IMR-90 (cell line): Measurements from ENCODE around the gene CAMTA1. TPM values are rescaled to one million over a fixed set of nuclear protein-coding genes. Genes with fewer than 3 reads are reported as not detected.

Source experiments
- ATAC-seq: fragments of 200-7000 bp; cut with Tn5 transposase; 2 replicates; pipeline ENCODE4 v1.9.1; 2020; ENCODE audit warnings: low read depth, mild to moderate bottlenecking, moderate library complexity
- BruUV-seq: library from RNA; stranded (reverse); fragments of 400-500 nt; replicated peaks from 2 replicates; lab custom pipeline; 2021; lab: Mats Ljungman, UMichigan
- CTCF ChIA-PET: fragments of 300-600 bp; formaldehyde crosslinking; extraction: SDS; loops from one replicate; lab custom pipeline; 2021; ENCODE audit warnings: antibody characterized with exemption; lab: Yijun Ruan, JAX
- POLR2A ChIA-PET: fragments of 300-600 bp; sonication (Branson Sonifier 250); formaldehyde crosslinking; loops from one replicate; lab custom pipeline; 2022; ENCODE audit warnings: antibody characterized with exemption; ENCODE audit not compliant: unreplicated experiment; lab: Charles Lee
- DNase-seq: peaks from one replicate; pipeline ENCODE4 v3.0.0; 2013
- H2AFZ ChIP-seq: replicated peaks from 2 replicates; pipeline ENCODE3; 2013; ENCODE audit warnings: low read length, mild to moderate bottlenecking; ENCODE audit not compliant: poor library complexity
- H2AK5ac ChIP-seq: 2 replicates; pipeline ENCODE4 v1.6.1; 2013; ENCODE audit warnings: low read depth, low read length, inconsistent platforms
- H2AK9ac ChIP-seq: replicated peaks from 2 replicates; pipeline ENCODE3; 2013; ENCODE audit warnings: mild to moderate bottlenecking, low read depth, low read length, moderate library complexity; ENCODE audit not compliant: poor library complexity
- H2BK120ac ChIP-seq: 2 replicates; pipeline ENCODE4 v1.6.1; 2013; ENCODE audit warnings: low read depth, low read length, inconsistent platforms
- H2BK15ac ChIP-seq: 3 replicates; pipeline ENCODE4 v1.6.1; 2013; ENCODE audit warnings: low read depth, low read length, inconsistent platforms
- H2BK20ac ChIP-seq: 2 replicates; pipeline ENCODE4 v1.6.1; 2013; ENCODE audit warnings: low read depth, mild to moderate bottlenecking, inconsistent platforms, low read length, moderate library complexity
- H2BK5ac ChIP-seq: 2 replicates; pipeline ENCODE4 v1.6.1; 2013; ENCODE audit warnings: mild to moderate bottlenecking, low read depth, low read length, inconsistent platforms; ENCODE audit not compliant: poor library complexity, severe bottlenecking
- H3K14ac ChIP-seq: replicated peaks from 2 replicates; pipeline ENCODE4 v1.6.1; 2013; ENCODE audit warnings: low read depth, low read length, inconsistent platforms
- H3K18ac ChIP-seq: 2 replicates; pipeline ENCODE4 v1.6.1; 2013; ENCODE audit warnings: low read depth, low read length, control low read depth
- H3K23ac ChIP-seq: 2 replicates; pipeline ENCODE4 v1.6.1; 2013; ENCODE audit warnings: low read depth, low read length, inconsistent platforms
- H3K27ac ChIP-seq: 2 replicates; pipeline ENCODE4 v1.5.1; 2013; ENCODE audit warnings: mild to moderate bottlenecking, control low read depth, low read length; ENCODE audit not compliant: insufficient read depth
- H3K27me3 ChIP-seq: 2 replicates; pipeline ENCODE4 v1.6.1; 2013; ENCODE audit warnings: low read length; ENCODE audit not compliant: control insufficient read depth, insufficient read depth
- H3K36me3 ChIP-seq: 2 replicates; pipeline ENCODE4 v1.6.1; 2013; ENCODE audit warnings: low read length, mixed read lengths; ENCODE audit not compliant: control insufficient read depth, insufficient read depth
- H3K4ac ChIP-seq: 2 replicates; pipeline ENCODE4 v1.6.1; 2013; ENCODE audit warnings: low read depth, low read length, inconsistent platforms
- H3K4me1 ChIP-seq: 2 replicates; pipeline ENCODE4 v1.6.1; 2013; ENCODE audit warnings: low read length, mixed read lengths; ENCODE audit not compliant: control insufficient read depth, insufficient read depth
- H3K4me2 ChIP-seq: 2 replicates; pipeline ENCODE4 v1.6.1; 2013; ENCODE audit warnings: low read depth, mild to moderate bottlenecking, control low read depth, low read length, moderate library complexity
- H3K4me3 ChIP-seq: 2 replicates; pipeline ENCODE4 v1.5.1; 2013; ENCODE audit warnings: low read depth, mild to moderate bottlenecking, control low read depth, low read length, moderate library complexity; ENCODE audit not compliant: insufficient read depth
- H3K56ac ChIP-seq: 2 replicates; pipeline ENCODE4 v1.6.1; 2013; ENCODE audit warnings: low read length, inconsistent platforms; ENCODE audit not compliant: insufficient read depth; ENCODE audit errors: extremely low read depth
- H3K79me1 ChIP-seq, 2 experiments: 2 replicates each; pipeline ENCODE4 v1.6.1; 2013; ENCODE audit warnings: low read length in 2 of 2, inconsistent platforms in 1 of 2, low read depth in 1 of 2
- H3K9ac ChIP-seq: 2 replicates; pipeline ENCODE4 v1.6.1; 2013; ENCODE audit warnings: low read depth, low read length, control low read depth
- H3K9me1 ChIP-seq: 2 replicates; pipeline ENCODE4 v1.6.1; 2013; ENCODE audit warnings: low read length, inconsistent platforms; ENCODE audit not compliant: insufficient read depth
- H3K9me3 ChIP-seq: 2 replicates; pipeline ENCODE4 v1.6.1; 2013; ENCODE audit warnings: low read length; ENCODE audit not compliant: control insufficient read depth, insufficient read depth
- H4K20me1 ChIP-seq: 2 replicates; pipeline ENCODE4 v1.6.1; 2013; ENCODE audit warnings: low read length, inconsistent platforms; ENCODE audit not compliant: insufficient read depth
- H4K5ac ChIP-seq: 2 replicates; pipeline ENCODE4 v1.6.1; 2013; ENCODE audit warnings: mild to moderate bottlenecking, low read depth, low read length, control low read depth
- H4K8ac ChIP-seq, 2 experiments: 2 replicates each; pipeline ENCODE4 v1.6.1; 2013; ENCODE audit warnings: low read depth in 2 of 2, low read length in 2 of 2, control low read depth in 1 of 2, inconsistent platforms in 1 of 2
- H4K91ac ChIP-seq: 2 replicates; pipeline ENCODE4 v1.6.1; 2013; ENCODE audit warnings: low read depth, low read length, inconsistent platforms; ENCODE audit not compliant: insufficient read depth
- CHD1 ChIP-seq: IDR thresholded peaks from 2 replicates; pipeline ENCODE4 v1.6.1; 2012; ENCODE audit warnings: low read depth, low read length, improper control_type of control experiment
- FOS ChIP-seq: fragments of 150-350 bp; IDR thresholded peaks from 2 replicates; pipeline ENCODE4 v1.6.1; 2016; ENCODE audit warnings: low read depth, low read length
- NFE2L2 ChIP-seq: fragments of 150-350 bp; IDR thresholded peaks from 2 replicates; pipeline ENCODE4 v1.6.1; 2016; ENCODE audit warnings: low read depth, mild to moderate bottlenecking, low read length
- WGBS, 2 experiments: methylation state at CpG; one replicate each; pipeline versions ENCODE4 v1.1.5 to v1.1.7; 2013; ENCODE audit warnings: missing lambda C conversion rate in 2 of 2; ENCODE audit not compliant: insufficient read length in 1 of 2; ENCODE audit errors: extremely low coverage in 2 of 2; 5-methylcytosine and 5-hydroxymethylcytosine counted together
- dilution Hi-C: fragments of 300-500 bp; cut with HindIII; formaldehyde crosslinking; loops from one replicate; pipeline ENCODE4 v1.14.3; 2018; ENCODE audit warnings: low sequenced_read_pairs; ENCODE audit not compliant: unreplicated experiment
- in situ Hi-C: fragments of 300-500 bp; cut with MboI; formaldehyde crosslinking; loops from 3 replicates; pipeline ENCODE4 v1.14.3; 2019; ENCODE audit warnings: low sequenced_read_pairs, inconsistent platforms, mixed read lengths
- intact Hi-C: fragments of 100-400 bp; cut with micrococcal nuclease; formaldehyde crosslinking; loops from 2 replicates; pipeline ENCODE4 v1.10.0; 2022
- polyA plus RNA-seq, 3 experiments: library from polyadenylated mRNA; depleted of rRNA; stranded (reverse); fragments of >200 nt; gene quantifications; 2 replicates each; pipeline ENCODE4 v1.2.3, GENCODE V29; 2012; ENCODE audit warnings: low replicate concordance in 1 of 3
- total RNA-seq: library from RNA; depleted of rRNA; stranded (reverse); fragments of >200 nt; gene quantifications from 2 replicates; pipeline ENCODE4 v1.2.3, GENCODE V29; 2012

CAMTA1 gene
- total and polyA plus RNA-seq, 2 of the 4 experiments (the other 2 are of a cell fraction), result 35.5 to 74.3 TPM

DNA sequence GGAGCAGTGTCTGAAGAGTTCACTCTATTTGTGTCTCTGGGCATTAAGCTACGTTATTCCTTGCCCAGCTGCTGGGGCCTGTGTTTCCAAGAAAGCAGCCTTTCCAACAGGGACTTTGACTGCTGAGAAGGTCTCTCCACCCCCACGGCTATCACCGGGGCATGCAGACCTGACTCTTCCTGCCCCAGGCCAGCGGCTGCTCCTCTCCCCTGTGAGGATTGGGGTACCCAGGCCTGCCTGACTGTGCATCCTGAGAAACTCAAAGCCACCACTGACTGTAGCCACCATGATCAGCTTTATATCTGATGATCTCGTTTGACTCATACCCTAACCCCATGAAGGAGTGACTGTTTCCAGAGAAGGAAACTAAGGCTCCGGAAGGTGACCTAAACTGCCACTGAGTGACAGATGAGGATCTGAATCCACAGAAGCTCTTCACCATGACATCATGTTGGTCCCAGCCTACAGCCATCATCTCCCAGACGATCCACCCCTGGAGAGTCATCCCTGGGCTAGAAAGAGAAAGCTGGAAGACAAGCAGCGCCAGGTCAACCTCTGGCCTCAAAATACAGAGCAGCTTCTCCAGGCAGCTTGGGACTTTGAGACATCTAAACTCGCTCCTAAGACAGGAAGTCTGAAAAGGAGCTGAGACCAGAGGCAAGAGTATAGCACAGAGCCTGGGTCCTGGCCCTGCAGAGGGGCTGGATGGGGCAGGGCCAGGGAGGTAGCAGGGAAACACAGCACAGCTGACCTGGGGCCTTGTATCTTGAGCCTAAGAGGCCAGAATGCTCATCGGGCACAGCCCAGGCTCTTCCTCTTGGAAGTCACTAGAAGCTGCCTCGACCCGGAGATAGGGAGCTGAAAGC, 741.8 kb downstream of the CAMTA1 start:
- no peak overlapping the region for H3K23ac ChIP-seq
- no peak overlapping the region for H3K4ac ChIP-seq
- CTCF ChIA-PET, result no interaction called here
- H3K4me3 ChIP-seq, result no peak overlapping the region
- H3K27me3 ChIP-seq, result no peaks in the 10 kb centered on the region
- H3K4me1 ChIP-seq, result peaks cover 8% of the 10 kb centered on the region
- H2BK15ac ChIP-seq, result no peak overlapping the region
- H3K9me3 ChIP-seq, result no peaks in the 10 kb centered on the region
- no peak overlapping the region for H3K18ac ChIP-seq
- no peak overlapping the region for H3K4me2 ChIP-seq
- in situ Hi-C loops (no loop called here), intact Hi-C loops (no loop called here), dilution Hi-C loops (no loop called here)
- no peaks in the 10 kb centered on the region for H3K36me3 ChIP-seq
- H4K5ac ChIP-seq, result no peak overlapping the region
- H3K9ac ChIP-seq, result no peak overlapping the region
- H3K56ac ChIP-seq, result no peak overlapping the region
- H4K91ac ChIP-seq, result no peak overlapping the region
- peak; percentile 36; the same call in 1 of the 2 replicates for TF ChIP-seq FOS
- TF ChIP-seq CHD1, result no peak
- no peak for TF ChIP-seq NFE2L2
- H2AK9ac ChIP-seq, result no peak overlapping the region
- H2BK120ac ChIP-seq, result no peak overlapping the region
- WGBS, 2 experiments, result 80% methylated on average over 1 of the region's 12 CpGs; no CpG with 5 or more reads in 1 of the 2 experiments
- H3K14ac ChIP-seq, result no peak overlapping the region
- H4K8ac ChIP-seq, result peak overlapping the region in 1 of 2 experiments; percentile 53; a peak in 1 of 4 replicates
- H2BK20ac ChIP-seq, result no peak overlapping the region
- H3K9me1 ChIP-seq, result 0 out of 2 replicates have a peak, but pooled peaks cover 3% of the 10 kb centered on the region
- no peak overlapping the region for H3K27ac ChIP-seq
- BruUV-seq, result no TSS peak
- H4K20me1 ChIP-seq, result no peaks in the 10 kb centered on the region
- POLR2A ChIA-PET, result no interaction called here
- no peak overlapping the region for H2AK5ac ChIP-seq
- ATAC-seq, result peak; percentile 41
- peak; percentile 84 for DNase-seq
- H2AFZ ChIP-seq, result peak overlapping the region; percentile 73
- H2BK5ac ChIP-seq, result peak overlapping the region; percentile 29
- no peaks in the 10 kb centered on the region for H3K79me1 ChIP-seq
